IMR-90 (cell line): ENCODE results near the gene CSH1. TPM values are rescaled to one million over a fixed set of nuclear protein-coding genes. Genes with fewer than 3 reads are reported as not detected.
"Not testable (repeated sequence)": the region's sequence is repeated elsewhere in the genome, so short reads cannot be mapped to it uniquely, and the experiment has no call there.

Source experiments
- ATAC-seq: fragments of 200-7000 bp; cut with Tn5 transposase; 2 replicates; pipeline ENCODE4 v1.9.1; 2020; ENCODE audit warnings: low read depth, mild to moderate bottlenecking, moderate library complexity
- BruUV-seq: library from RNA; stranded (reverse); fragments of 400-500 nt; replicated peaks from 2 replicates; lab custom pipeline; 2021; lab: Mats Ljungman, UMichigan
- CTCF ChIA-PET: fragments of 300-600 bp; formaldehyde crosslinking; extraction: SDS; loops from one replicate; lab custom pipeline; 2021; ENCODE audit warnings: antibody characterized with exemption; lab: Yijun Ruan, JAX
- POLR2A ChIA-PET: fragments of 300-600 bp; sonication (Branson Sonifier 250); formaldehyde crosslinking; loops from one replicate; lab custom pipeline; 2022; ENCODE audit warnings: antibody characterized with exemption; ENCODE audit not compliant: unreplicated experiment; lab: Charles Lee
- DNase-seq: peaks from one replicate; pipeline ENCODE4 v3.0.0; 2013
- H2AFZ ChIP-seq: replicated peaks from 2 replicates; pipeline ENCODE3; 2013; ENCODE audit warnings: low read length, mild to moderate bottlenecking; ENCODE audit not compliant: poor library complexity
- H2AK5ac ChIP-seq: 2 replicates; pipeline ENCODE4 v1.6.1; 2013; ENCODE audit warnings: low read depth, low read length, inconsistent platforms
- H2AK9ac ChIP-seq: replicated peaks from 2 replicates; pipeline ENCODE3; 2013; ENCODE audit warnings: mild to moderate bottlenecking, low read depth, low read length, moderate library complexity; ENCODE audit not compliant: poor library complexity
- H2BK120ac ChIP-seq: 2 replicates; pipeline ENCODE4 v1.6.1; 2013; ENCODE audit warnings: low read depth, low read length, inconsistent platforms
- H2BK15ac ChIP-seq: 3 replicates; pipeline ENCODE4 v1.6.1; 2013; ENCODE audit warnings: low read depth, low read length, inconsistent platforms
- H2BK20ac ChIP-seq: 2 replicates; pipeline ENCODE4 v1.6.1; 2013; ENCODE audit warnings: low read depth, mild to moderate bottlenecking, inconsistent platforms, low read length, moderate library complexity
- H2BK5ac ChIP-seq: 2 replicates; pipeline ENCODE4 v1.6.1; 2013; ENCODE audit warnings: mild to moderate bottlenecking, low read depth, low read length, inconsistent platforms; ENCODE audit not compliant: poor library complexity, severe bottlenecking
- H3K14ac ChIP-seq: replicated peaks from 2 replicates; pipeline ENCODE4 v1.6.1; 2013; ENCODE audit warnings: low read depth, low read length, inconsistent platforms
- H3K18ac ChIP-seq: 2 replicates; pipeline ENCODE4 v1.6.1; 2013; ENCODE audit warnings: low read depth, low read length, control low read depth
- H3K23ac ChIP-seq: 2 replicates; pipeline ENCODE4 v1.6.1; 2013; ENCODE audit warnings: low read depth, low read length, inconsistent platforms
- H3K27ac ChIP-seq: 2 replicates; pipeline ENCODE4 v1.5.1; 2013; ENCODE audit warnings: mild to moderate bottlenecking, control low read depth, low read length; ENCODE audit not compliant: insufficient read depth
- H3K27me3 ChIP-seq: 2 replicates; pipeline ENCODE4 v1.6.1; 2013; ENCODE audit warnings: low read length; ENCODE audit not compliant: control insufficient read depth, insufficient read depth
- H3K36me3 ChIP-seq: 2 replicates; pipeline ENCODE4 v1.6.1; 2013; ENCODE audit warnings: low read length, mixed read lengths; ENCODE audit not compliant: control insufficient read depth, insufficient read depth
- H3K4ac ChIP-seq: 2 replicates; pipeline ENCODE4 v1.6.1; 2013; ENCODE audit warnings: low read depth, low read length, inconsistent platforms
- H3K4me1 ChIP-seq: 2 replicates; pipeline ENCODE4 v1.6.1; 2013; ENCODE audit warnings: low read length, mixed read lengths; ENCODE audit not compliant: control insufficient read depth, insufficient read depth
- H3K4me2 ChIP-seq: 2 replicates; pipeline ENCODE4 v1.6.1; 2013; ENCODE audit warnings: low read depth, mild to moderate bottlenecking, control low read depth, low read length, moderate library complexity
- H3K4me3 ChIP-seq: 2 replicates; pipeline ENCODE4 v1.5.1; 2013; ENCODE audit warnings: low read depth, mild to moderate bottlenecking, control low read depth, low read length, moderate library complexity; ENCODE audit not compliant: insufficient read depth
- H3K56ac ChIP-seq: 2 replicates; pipeline ENCODE4 v1.6.1; 2013; ENCODE audit warnings: low read length, inconsistent platforms; ENCODE audit not compliant: insufficient read depth; ENCODE audit errors: extremely low read depth
- H3K79me1 ChIP-seq, 2 experiments: 2 replicates each; pipeline ENCODE4 v1.6.1; 2013; ENCODE audit warnings: low read length in 2 of 2, inconsistent platforms in 1 of 2, low read depth in 1 of 2
- H3K9ac ChIP-seq: 2 replicates; pipeline ENCODE4 v1.6.1; 2013; ENCODE audit warnings: low read depth, low read length, control low read depth
- H3K9me1 ChIP-seq: 2 replicates; pipeline ENCODE4 v1.6.1; 2013; ENCODE audit warnings: low read length, inconsistent platforms; ENCODE audit not compliant: insufficient read depth
- H3K9me3 ChIP-seq: 2 replicates; pipeline ENCODE4 v1.6.1; 2013; ENCODE audit warnings: low read length; ENCODE audit not compliant: control insufficient read depth, insufficient read depth
- H4K20me1 ChIP-seq: 2 replicates; pipeline ENCODE4 v1.6.1; 2013; ENCODE audit warnings: low read length, inconsistent platforms; ENCODE audit not compliant: insufficient read depth
- H4K5ac ChIP-seq: 2 replicates; pipeline ENCODE4 v1.6.1; 2013; ENCODE audit warnings: mild to moderate bottlenecking, low read depth, low read length, control low read depth
- H4K8ac ChIP-seq, 2 experiments: 2 replicates each; pipeline ENCODE4 v1.6.1; 2013; ENCODE audit warnings: low read depth in 2 of 2, low read length in 2 of 2, control low read depth in 1 of 2, inconsistent platforms in 1 of 2
- H4K91ac ChIP-seq: 2 replicates; pipeline ENCODE4 v1.6.1; 2013; ENCODE audit warnings: low read depth, low read length, inconsistent platforms; ENCODE audit not compliant: insufficient read depth
- WGBS, 2 experiments: methylation state at CpG; one replicate each; pipeline versions ENCODE4 v1.1.5 to v1.1.7; 2013; ENCODE audit warnings: missing lambda C conversion rate in 2 of 2; ENCODE audit not compliant: insufficient read length in 1 of 2; ENCODE audit errors: extremely low coverage in 2 of 2; 5-methylcytosine and 5-hydroxymethylcytosine counted together
- dilution Hi-C: fragments of 300-500 bp; cut with HindIII; formaldehyde crosslinking; loops from one replicate; pipeline ENCODE4 v1.14.3; 2018; ENCODE audit warnings: low sequenced_read_pairs; ENCODE audit not compliant: unreplicated experiment
- in situ Hi-C: fragments of 300-500 bp; cut with MboI; formaldehyde crosslinking; loops from 3 replicates; pipeline ENCODE4 v1.14.3; 2019; ENCODE audit warnings: low sequenced_read_pairs, inconsistent platforms, mixed read lengths
- intact Hi-C: fragments of 100-400 bp; cut with micrococcal nuclease; formaldehyde crosslinking; loops from 2 replicates; pipeline ENCODE4 v1.10.0; 2022
- polyA plus RNA-seq, 3 experiments: library from polyadenylated mRNA; depleted of rRNA; stranded (reverse); fragments of >200 nt; gene quantifications; 2 replicates each; pipeline ENCODE4 v1.2.3, GENCODE V29; 2012; ENCODE audit warnings: low replicate concordance in 1 of 3
- total RNA-seq: library from RNA; depleted of rRNA; stranded (reverse); fragments of >200 nt; gene quantifications from 2 replicates; pipeline ENCODE4 v1.2.3, GENCODE V29; 2012

Gene CSH1
- total and polyA plus RNA-seq, 2 of the 4 experiments (the other 2 are of a cell fraction): not detected

DNA sequence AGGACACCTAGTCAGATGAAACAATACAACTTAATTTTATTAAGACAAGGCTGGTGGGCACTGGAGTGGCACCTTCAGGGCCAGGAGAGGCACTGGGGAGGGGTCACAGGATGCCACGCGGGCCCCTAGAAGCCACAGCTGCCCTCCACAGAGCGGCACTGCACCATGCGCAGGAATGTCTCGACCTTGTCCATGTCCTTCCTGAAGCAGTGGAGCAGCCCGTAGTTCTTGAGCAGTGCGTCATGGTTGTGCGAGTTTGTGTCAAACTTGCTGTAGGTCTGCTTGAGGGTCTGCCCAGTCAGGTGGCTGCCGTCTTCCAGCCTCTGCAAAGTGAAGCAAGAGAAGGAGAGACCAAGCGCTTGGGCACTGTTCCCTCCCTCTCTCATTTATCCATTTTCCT is 13.2 kb upstream of the CSH1 start:
- H3K79me1 ChIP-seq, H3K9me3 ChIP-seq, intact Hi-C loops, in situ Hi-C loops, H4K5ac ChIP-seq, DNase-seq, H3K4me1 ChIP-seq, H3K18ac ChIP-seq, H4K8ac ChIP-seq, H2BK15ac ChIP-seq, H3K23ac ChIP-seq, H2BK20ac ChIP-seq, H3K56ac ChIP-seq, H4K91ac ChIP-seq, H3K27ac ChIP-seq, CTCF ChIA-PET, H3K14ac ChIP-seq, H3K9me1 ChIP-seq, ATAC-seq, H3K4me2 ChIP-seq, BruUV-seq, H2AFZ ChIP-seq, H3K36me3 ChIP-seq, H2AK5ac ChIP-seq, H3K9ac ChIP-seq, H4K20me1 ChIP-seq, H2AK9ac ChIP-seq, H2BK5ac ChIP-seq, H3K4ac ChIP-seq, H2BK120ac ChIP-seq, dilution Hi-C loops, H3K4me3 ChIP-seq, POLR2A ChIA-PET: not testable (repeated sequence)
- H3K27me3 ChIP-seq: peaks cover 42% of the 10 kb centered on the region
- no CpG with 5 or more reads among the region's 10 CpGs for WGBS, 2 experiments
